Stimulated activated effector memory CD8-positive, alpha-beta T cell treated with anti-CD3 and anti-CD28 coated beads, Interleukin-12 subunit alpha, Interleukin-12 subunit beta, amount 100 ng/mL, for 72 hours (primary cell): Measurements from ENCODE around the gene ROBO3.

Source experiments
- ATAC-seq: fragments of 150-1000 bp; cut with Tn5 transposase; 2 replicates; pipeline ENCODE4 v1.10.0; 2021
- DNase-seq, 2 donors: peaks; one replicate each; pipeline ENCODE4 v3.0.0; 2021 to 2022; ENCODE audit warnings: low spot score in 2 of 2
- H3K27ac Mint-ChIP-seq: one replicate; pipeline ENCODE4 v1.8.0; 2022; ENCODE audit warnings: mild to moderate bottlenecking, mixed read lengths
- H3K36me3 Mint-ChIP-seq: one replicate; pipeline ENCODE4 v1.8.0; 2022; ENCODE audit warnings: mild to moderate bottlenecking, mixed read lengths
- H3K4me1 Mint-ChIP-seq: one replicate; pipeline ENCODE4 v1.8.0; 2022; ENCODE audit warnings: mixed read lengths
- H3K4me3 Mint-ChIP-seq: one replicate; pipeline ENCODE4 v1.8.0; 2022; ENCODE audit warnings: mild to moderate bottlenecking, mixed read lengths
- H3K9me3 Mint-ChIP-seq: one replicate; pipeline ENCODE4 v1.8.0; 2022; ENCODE audit warnings: mixed read lengths

The ROBO3 gene

DNA sequence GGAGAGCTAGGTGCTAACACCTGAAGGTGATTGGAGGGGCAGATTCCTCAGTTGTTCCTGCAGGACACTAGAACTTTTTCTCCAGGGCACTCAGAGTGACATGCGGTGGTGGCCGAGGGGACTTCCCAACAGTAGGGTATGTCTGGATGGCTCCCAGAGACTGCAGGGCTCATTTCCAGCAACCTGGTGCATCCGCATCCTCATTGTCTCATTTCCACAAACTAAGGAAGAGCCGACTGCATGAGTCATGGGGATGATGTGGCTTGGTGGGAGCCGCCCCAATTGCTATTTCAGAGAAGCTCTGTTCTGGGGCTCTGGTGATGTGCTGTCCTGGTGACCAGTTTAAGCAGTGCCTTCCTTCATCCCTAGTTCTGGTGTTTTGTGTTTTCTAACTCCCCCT, 35.2 kb downstream of the ROBO3 start:
- Mint-ChIP-seq H3K9me3 (no peaks in the 10 kb centered on the region), H3K4me3 (no peak overlapping the region), H3K36me3 (no peaks in the 10 kb centered on the region), H3K27ac (no peak overlapping the region), H3K4me1 (peaks cover 6% of the 10 kb centered on the region)
- no peak for ATAC-seq
- no peak for DNase-seq

DNA sequence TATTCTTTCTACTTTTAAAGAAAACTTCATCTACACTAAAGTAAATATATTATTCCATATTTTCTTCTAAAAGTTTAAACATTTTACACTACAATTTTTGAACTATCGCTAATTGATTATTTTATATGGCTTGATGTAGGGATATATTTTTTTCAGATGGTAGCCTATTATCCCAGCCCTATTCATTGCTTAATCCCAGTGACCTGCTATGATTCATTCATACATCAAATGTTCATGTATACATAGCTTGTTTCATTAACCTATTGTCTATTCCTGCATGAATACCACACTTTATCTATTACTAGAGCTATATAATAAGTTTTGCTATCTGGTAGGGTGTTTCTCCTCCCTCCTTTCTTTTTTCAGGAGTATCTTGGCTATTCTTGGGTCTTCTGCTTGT, 37.4 kb downstream of the ROBO3 start:
- no peak overlapping the region for H3K27ac Mint-ChIP-seq
- H3K4me1 Mint-ChIP-seq = peaks cover under 1% of the 10 kb centered on the region
- DNase-seq (no peak), ATAC-seq (no peak)
- no peak overlapping the region for H3K4me3 Mint-ChIP-seq
- no peaks in the 10 kb centered on the region for H3K9me3 Mint-ChIP-seq
- H3K36me3 Mint-ChIP-seq = no peaks in the 10 kb centered on the region

DNA sequence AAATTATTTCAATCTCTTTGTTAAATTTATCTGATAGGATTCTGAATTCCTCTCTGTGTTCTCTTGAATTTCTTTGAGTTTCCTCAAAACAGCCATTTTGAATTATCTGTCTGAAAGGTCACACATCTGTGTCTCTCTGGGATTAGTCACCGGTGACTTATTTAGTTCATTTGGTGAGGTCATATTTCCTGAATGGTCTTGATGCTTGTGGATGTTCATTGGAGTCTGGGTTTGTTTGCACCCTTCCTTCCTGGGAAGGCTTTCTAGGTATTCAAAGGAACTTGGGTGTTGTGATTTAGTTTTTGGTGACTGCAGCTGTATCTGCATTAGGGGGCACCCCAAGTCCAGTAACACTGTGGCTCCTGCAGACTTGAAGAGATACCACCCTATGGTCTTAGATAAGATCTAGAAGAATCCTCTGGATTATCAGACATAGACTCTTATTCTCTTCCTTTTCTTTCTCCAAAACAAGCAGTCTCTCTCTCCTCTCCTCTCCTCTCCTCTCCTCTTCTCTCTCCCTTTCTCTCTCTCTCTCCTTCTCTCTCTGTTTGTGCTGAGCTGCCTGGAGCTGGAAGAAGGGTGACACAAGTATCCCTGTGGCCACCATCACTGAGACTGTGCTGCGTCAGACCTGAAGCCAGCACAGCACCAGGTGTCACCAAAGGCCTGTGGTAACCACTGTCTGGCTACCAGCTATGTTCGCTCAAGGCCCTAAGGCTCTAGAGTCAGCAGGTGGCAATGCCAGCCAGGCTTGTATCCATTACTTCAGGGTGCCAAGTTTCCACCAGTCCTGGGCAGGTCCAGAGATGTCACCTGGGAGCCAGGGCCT, 50.5 kb downstream of the ROBO3 start:
- H3K4me3 Mint-ChIP-seq = no peak overlapping the region
- H3K9me3 Mint-ChIP-seq = no peaks in the 10 kb centered on the region
- no peak for DNase-seq
- no peak for ATAC-seq
- no peaks in the 10 kb centered on the region for H3K36me3 Mint-ChIP-seq
- no peaks in the 10 kb centered on the region for H3K4me1 Mint-ChIP-seq
- no peak overlapping the region for H3K27ac Mint-ChIP-seq

DNA sequence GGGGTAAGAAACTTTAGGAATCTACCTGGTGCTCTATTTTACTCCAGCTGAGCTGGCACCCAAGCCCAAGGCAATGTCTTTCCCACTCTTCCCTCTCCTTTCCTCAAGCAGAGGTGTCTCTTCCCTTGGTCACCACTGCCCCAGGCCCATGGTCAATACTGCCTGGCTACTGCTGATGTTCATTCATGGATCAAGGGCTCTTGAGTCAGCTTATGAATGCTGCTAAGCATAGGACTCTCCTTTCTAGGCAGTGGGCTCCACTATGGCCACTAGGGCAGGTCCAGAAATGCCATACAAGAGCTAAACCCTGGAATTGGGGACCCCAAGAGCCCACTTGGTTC, 51.1 kb downstream of the ROBO3 start:
- Mint-ChIP-seq H3K36me3 (no peaks in the 10 kb centered on the region), H3K9me3 (no peaks in the 10 kb centered on the region), H3K4me1 (no peaks in the 10 kb centered on the region), H3K4me3 (no peak overlapping the region), H3K27ac (no peak overlapping the region)
- DNase-seq = no peak
- ATAC-seq = no peak

DNA sequence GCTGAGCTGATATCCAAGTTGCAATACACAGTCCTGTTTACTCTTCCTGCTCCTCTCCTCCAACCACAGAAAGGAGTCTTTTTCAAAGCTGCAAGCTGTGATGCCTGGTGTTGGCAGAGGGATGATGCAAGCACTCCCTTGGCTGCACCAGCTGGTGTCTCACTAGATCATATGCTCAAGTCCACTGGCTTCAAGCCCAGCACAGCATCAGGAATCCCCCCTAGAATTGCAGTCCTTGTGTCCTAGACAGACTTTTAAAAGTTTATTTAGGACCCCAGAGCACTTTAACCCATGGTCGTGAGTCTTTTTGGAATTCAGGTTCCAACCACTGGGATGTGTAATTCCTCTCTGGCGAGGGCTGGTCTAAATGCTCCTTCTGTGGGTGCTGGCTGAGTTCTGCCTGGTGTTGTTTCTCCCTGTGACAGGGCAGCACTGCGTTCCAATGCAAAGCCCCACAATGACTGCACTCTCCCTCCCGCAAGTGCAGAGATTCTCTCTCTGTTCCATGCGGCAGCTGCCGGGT, 51.9 kb downstream of the ROBO3 start:
- Mint-ChIP-seq H3K4me3 (no peak overlapping the region), H3K4me1 (no peaks in the 10 kb centered on the region), H3K27ac (no peak overlapping the region), H3K9me3 (no peaks in the 10 kb centered on the region), H3K36me3 (no peaks in the 10 kb centered on the region)
- ATAC-seq = no peak
- DNase-seq = no peak

DNA sequence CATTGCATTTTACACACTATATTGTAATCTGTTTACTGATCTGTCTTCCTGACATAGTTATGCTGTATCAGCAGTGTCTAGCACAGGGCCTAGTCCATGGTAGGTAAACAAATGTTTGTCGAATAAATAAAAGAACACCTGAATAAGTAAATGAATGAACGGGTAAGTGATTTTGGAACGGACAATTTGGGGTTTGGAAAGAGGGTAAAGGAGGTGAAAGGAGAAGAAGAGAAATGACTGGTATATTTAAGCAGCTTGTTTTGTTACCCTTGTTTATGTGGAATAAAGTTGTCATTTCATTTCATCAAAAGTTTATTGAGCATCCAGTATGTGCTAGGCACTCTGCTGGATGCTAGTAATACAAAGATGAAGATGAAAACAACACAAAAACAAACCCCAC, 53.7 kb downstream of the ROBO3 start, which contains the start of gene HEPN1:
Gene HEPN1, plus strand, starts transcription at position 301 of the 400 bp plus-strand sequence.
- ATAC-seq (no peak), DNase-seq (no peak)
- H3K9me3 Mint-ChIP-seq = no peaks in the 10 kb centered on the region
- H3K4me3 Mint-ChIP-seq = no peak within 1 kb of the TSS
- H3K4me1 Mint-ChIP-seq = peaks cover 10% of the 10 kb centered on the region
- no peaks in the 10 kb centered on the region for H3K36me3 Mint-ChIP-seq
- peak within 1 kb of the TSS; percentile 19 for H3K27ac Mint-ChIP-seq

DNA sequence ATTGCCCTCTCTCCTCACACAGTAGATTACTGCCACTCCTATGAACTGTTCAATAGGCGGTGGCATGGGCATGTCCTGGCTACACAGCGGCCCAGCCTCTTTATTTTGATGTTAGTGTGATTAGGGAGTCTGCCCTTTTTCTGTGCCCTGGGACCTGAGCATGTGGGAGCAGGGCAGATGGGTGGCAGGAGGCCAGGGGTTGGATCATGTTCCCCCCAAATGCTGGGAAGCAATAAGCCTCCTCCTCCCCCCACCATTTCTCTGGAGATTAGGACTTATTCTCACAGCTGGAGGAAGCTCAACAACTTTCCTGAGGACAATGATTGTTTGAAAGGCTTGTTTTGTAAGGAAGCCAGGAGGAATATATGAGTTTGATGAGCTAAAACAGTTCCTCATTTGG, 54.7 kb downstream of the ROBO3 start:
- ATAC-seq = no peak
- H3K4me1 Mint-ChIP-seq = peaks cover 10% of the 10 kb centered on the region

DNA sequence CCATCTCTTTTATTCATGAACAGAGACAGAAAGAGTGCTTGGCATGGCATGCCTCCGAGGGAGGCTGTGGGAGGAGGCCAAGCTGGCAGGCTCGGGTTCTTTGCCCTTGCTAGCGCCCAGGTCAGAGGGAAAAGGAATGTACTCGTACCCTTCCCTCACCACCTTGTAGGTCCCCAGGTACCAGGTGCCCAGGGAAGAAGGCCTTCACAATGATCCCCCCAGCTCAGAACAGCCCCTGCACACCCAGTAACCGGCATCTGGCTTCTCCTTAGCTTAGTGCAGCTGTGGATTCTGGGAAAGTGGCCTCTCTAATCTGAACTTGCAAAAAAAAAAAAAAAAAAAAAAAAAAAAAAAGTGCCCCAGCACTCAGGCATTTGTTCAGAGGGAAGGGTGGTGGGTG, 55.1 kb downstream of the ROBO3 start:
- H3K9me3 Mint-ChIP-seq = no peaks in the 10 kb centered on the region

More for the DNA sequence above, 54.7 kb downstream of the ROBO3 start:
- no peaks in the 10 kb centered on the region for H3K9me3 Mint-ChIP-seq
- H3K4me3 Mint-ChIP-seq = no peak overlapping the region
- no peaks in the 10 kb centered on the region for H3K36me3 Mint-ChIP-seq
- H3K27ac Mint-ChIP-seq = no peak overlapping the region
- DNase-seq = no peak

DNA sequence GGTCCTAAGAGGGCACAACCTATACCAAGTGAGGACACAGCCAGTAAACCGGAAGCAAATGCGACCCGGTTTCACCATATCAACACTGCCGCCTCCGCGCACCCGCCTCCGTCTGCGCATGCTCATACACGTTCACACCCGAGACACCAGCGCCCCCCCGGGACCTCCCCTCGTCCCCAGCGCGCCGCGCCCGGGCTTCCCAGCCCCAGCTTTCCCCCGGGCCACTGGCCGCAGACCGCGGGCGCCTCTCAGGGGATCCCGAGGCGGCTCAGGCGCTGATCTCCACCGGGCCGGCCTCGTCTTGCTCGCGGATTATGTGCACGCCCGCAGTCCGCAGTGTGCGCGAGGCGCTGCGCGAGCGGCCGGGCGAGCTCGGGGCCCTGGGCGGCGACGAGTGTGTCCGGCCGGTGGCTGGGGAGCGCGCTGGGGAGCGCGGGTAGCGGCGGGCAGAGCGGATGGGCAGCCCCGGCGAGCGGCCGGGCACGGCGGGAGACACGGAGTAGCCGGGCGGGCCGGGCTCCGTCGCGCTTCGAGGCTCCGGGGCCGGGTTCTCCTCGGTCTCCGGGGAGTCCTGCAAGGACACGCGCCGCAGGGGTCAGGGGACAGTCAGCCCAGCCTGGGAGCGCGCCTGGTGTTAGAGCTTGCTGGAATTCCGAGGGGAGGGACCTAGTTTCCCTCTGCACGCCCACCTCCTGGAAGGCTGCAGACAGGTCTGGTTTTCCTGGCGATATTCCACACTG, 55.8 kb downstream of the ROBO3 start:
- H3K27ac Mint-ChIP-seq = no peak overlapping the region
- H3K4me1 Mint-ChIP-seq = peaks cover 10% of the 10 kb centered on the region
- H3K9me3 Mint-ChIP-seq = no peaks in the 10 kb centered on the region
- no peaks in the 10 kb centered on the region for H3K36me3 Mint-ChIP-seq
- H3K4me3 Mint-ChIP-seq = peak overlapping the region; percentile 25
- DNase-seq = peak; percentile 63 to 85
- ATAC-seq = peak; percentile 81

More for the DNA sequence above, 55.1 kb downstream of the ROBO3 start:
- H3K4me3 Mint-ChIP-seq = peak overlapping the region; percentile 25
- H3K36me3 Mint-ChIP-seq = no peaks in the 10 kb centered on the region
- DNase-seq (no peak), ATAC-seq (no peak)
- H3K4me1 Mint-ChIP-seq = peaks cover 10% of the 10 kb centered on the region
- H3K27ac Mint-ChIP-seq = no peak overlapping the region

DNA sequence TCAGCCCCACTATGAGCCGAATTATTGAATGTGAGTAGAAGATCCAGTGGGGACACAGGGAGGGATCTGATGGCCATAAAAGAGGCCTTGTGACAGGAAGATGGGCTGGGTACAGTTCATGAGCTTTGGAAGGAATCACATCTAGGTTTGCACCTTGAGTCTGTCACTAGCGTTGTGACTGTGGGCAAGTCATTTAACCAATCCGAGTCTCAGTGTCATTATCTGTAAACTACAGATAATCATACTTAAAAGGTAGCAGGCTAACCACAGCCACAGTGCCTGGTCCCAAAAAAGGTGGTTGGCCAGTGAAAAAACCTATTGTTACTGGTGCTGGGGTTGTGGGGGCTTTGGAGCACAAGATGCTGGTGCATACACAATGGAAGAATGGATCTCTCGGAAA, 57.6 kb downstream of the ROBO3 start:
- Mint-ChIP-seq H3K4me1 (peaks cover 10% of the 10 kb centered on the region), H3K27ac (no peak overlapping the region), H3K36me3 (no peaks in the 10 kb centered on the region), H3K4me3 (no peak overlapping the region), H3K9me3 (no peaks in the 10 kb centered on the region)
- no peak for ATAC-seq
- DNase-seq = no peak

DNA sequence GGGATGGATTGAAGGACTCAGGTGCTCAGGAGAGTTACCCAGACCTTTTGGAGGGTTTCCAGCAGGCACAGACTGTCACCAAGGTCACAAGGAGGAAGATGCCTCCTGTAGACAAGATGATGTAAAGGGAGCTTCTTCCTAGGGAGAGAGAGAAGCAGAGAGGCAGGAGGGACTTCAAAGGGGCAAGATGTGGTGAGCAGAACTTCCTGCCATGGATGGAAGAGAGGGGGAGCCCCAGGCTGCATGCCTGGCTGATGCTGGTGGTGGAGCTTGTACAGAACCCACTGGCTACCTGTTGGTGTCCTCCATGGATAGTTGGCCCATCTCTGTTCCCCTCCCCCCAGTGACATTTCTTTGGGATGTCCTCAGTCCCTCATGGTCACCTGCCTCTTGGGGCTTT, 58.1 kb downstream of the ROBO3 start:
- DNase-seq (no peak), ATAC-seq (no peak)
- Mint-ChIP-seq H3K9me3 (no peaks in the 10 kb centered on the region), H3K27ac (no peak overlapping the region), H3K36me3 (no peaks in the 10 kb centered on the region), H3K4me3 (no peak overlapping the region), H3K4me1 (peaks cover 10% of the 10 kb centered on the region)

DNA sequence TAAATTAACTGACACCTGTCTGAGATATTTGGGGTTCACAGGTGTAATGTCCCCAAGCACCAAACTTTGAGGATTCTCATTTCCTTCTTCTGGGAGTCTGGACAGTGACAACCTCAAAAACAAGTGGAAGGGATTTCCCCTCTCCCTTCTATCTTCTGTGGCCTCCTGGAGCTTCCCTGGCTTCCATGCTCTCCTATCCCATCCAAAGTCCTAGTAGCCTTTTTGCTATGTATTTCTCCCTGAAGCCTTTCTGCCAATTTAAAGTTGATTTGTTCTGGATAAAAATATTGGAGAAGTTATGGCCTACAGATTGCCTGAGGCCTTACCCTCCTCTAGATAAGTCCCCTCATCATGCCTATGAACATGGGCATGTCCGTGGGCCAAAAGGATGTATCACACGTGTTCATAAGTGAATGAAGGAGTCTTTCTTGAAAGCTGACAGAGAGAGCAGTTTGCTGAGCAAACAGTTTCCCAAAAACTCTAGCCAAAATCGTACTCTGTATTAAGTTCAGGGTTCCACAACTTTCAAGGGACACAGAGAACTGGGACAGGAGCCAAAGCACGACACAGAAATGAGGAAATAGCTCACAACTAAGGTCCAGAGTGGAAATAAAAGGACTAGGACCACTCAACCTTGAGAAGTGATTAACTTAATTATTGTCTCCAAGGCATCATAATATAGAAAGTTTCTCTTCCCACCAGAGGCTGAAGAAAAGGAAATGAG, 63.9 kb downstream of the ROBO3 start:
- ATAC-seq = no peak
- Mint-ChIP-seq H3K4me1 (no peaks in the 10 kb centered on the region), H3K27ac (no peak overlapping the region), H3K4me3 (no peak overlapping the region), H3K9me3 (no peaks in the 10 kb centered on the region), H3K36me3 (no peaks in the 10 kb centered on the region)
- DNase-seq = no peak

DNA sequence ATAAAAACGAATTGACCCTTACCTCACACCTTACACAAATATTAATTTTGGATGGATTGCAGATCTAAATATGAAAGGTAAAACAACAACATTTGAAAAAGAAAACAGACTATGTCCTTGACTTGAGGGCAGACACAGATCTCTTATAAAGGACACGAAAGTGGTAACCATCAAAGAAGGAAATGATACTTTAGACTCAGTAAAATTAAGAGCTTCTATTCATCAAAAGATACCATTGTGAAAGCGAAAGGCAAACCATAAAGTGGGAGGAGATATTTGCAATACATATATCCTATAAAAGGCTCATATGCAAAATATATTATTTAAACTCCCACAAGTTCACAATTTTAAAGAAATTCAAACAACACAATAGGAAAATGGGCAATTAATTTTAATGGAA, 65.6 kb downstream of the ROBO3 start:
- Mint-ChIP-seq H3K36me3 (no peaks in the 10 kb centered on the region), H3K4me3 (no peak overlapping the region), H3K27ac (no peak overlapping the region), H3K4me1 (no peaks in the 10 kb centered on the region), H3K9me3 (no peaks in the 10 kb centered on the region)
- ATAC-seq (no peak), DNase-seq (no peak)
